A549 (cell line): ENCODE results near the gene OR11H7. TPM values are rescaled to one million over a fixed set of nuclear protein-coding genes. Genes with fewer than 3 reads are reported as not detected.
"Not testable (repeated sequence)": the region's sequence is repeated elsewhere in the genome, so short reads cannot be mapped to it uniquely, and the experiment has no call there.

Experiments
- ATAC-seq, 2 experiments: fragments of 200-7000 bp in 1 of 2; fragments of >200 bp in 1 of 2; cut with Nextera tagmentation in 1 of 2; cut with Tn5 transposase in 1 of 2; 3 replicates each; pipeline versions ENCODE4 v1.8.0 to v1.9.1; 2018 to 2020; ENCODE audit warnings: mild to moderate bottlenecking in 1 of 2, moderate library complexity in 1 of 2
- CTCF ChIA-PET: fragments of 300-600 bp; sonication (Branson Sonifier 250); formaldehyde crosslinking; extraction: SDS; loops from one replicate; lab custom pipeline; 2021; ENCODE audit warnings: antibody characterized with exemption, inconsistent platforms; lab: Yijun Ruan, JAX
- POLR2A ChIA-PET: fragments of 350-600 bp; formaldehyde crosslinking; extraction: SDS; loops from one replicate; lab custom pipeline; 2021; ENCODE audit warnings: antibody characterized with exemption, inconsistent platforms; lab: Yijun Ruan, JAX
- DNase-seq, 2 experiments: peaks; one replicate each; pipeline versions ENCODE4 v3.0.0 to v3.0.0-alpha.2; 2011 to 2016; ENCODE audit warnings: low read depth in 1 of 2, low spot score in 1 of 2
- FAIRE-seq: peaks from 2 replicates; lab custom pipeline; 2011; peaks lifted over from hg19 to GRCh38; lab: Jason Lieb, UNC
- H3K27ac ChIP-seq, 2 experiments: fragments of >200 bp; sonication (Bioruptor Twin); formaldehyde crosslinking; 3 replicates each; pipeline ENCODE4 v1.5.1; 2016 to 2017
- H3K4me1 ChIP-seq: fragments of >200 bp; sonication (Bioruptor Twin); formaldehyde crosslinking; 3 replicates; pipeline ENCODE4 v1.6.1; 2016
- H3K4me2 ChIP-seq: fragments of >200 bp; sonication (Bioruptor Twin); formaldehyde crosslinking; 3 replicates; pipeline ENCODE4 v1.6.1; 2016
- H3K4me3 ChIP-seq: fragments of >200 bp; sonication (Bioruptor Twin); formaldehyde crosslinking; 3 replicates; pipeline ENCODE4 v1.5.1; 2016
- H3K9me3 ChIP-seq: fragments of >200 bp; sonication (Bioruptor Twin); formaldehyde crosslinking; 3 replicates; pipeline ENCODE4 v1.6.1; 2016
- BCL3 ChIP-seq: fragments of >200 bp; sonication (Bioruptor Twin); formaldehyde crosslinking; IDR thresholded peaks from 3 replicates; pipeline ENCODE4 v1.6.1; 2016
- CTCF ChIP-seq: fragments of >200 bp; sonication (Bioruptor Twin); formaldehyde crosslinking; IDR thresholded peaks from 3 replicates; pipeline ENCODE4 v1.5.1; 2016
- EHF ChIP-seq: fragments of 250-450 bp; sonication (Bioruptor Pico); IDR thresholded peaks from 2 replicates; pipeline ENCODE4 v1.5.0; 2020; ENCODE audit warnings: mild to moderate bottlenecking
- EHMT2 ChIP-seq: fragments of 200-600 bp; sonication (generic); IDR thresholded peaks from 2 replicates; pipeline ENCODE4 v1.6.1; 2016; ENCODE audit warnings: antibody characterized with exemption, low read depth, mild to moderate bottlenecking, moderate library complexity
- ELK1 ChIP-seq: fragments of 150-350 bp; IDR thresholded peaks from 2 replicates; pipeline ENCODE4 v1.6.1; 2014; ENCODE audit warnings: low read depth, mild to moderate bottlenecking, low read length
- ESRRA ChIP-seq: fragments of 150-350 bp; IDR thresholded peaks from 2 replicates; pipeline ENCODE4 v1.6.1; 2014; ENCODE audit warnings: mild to moderate bottlenecking, low read length, borderline replicate concordance
- FOSL2 ChIP-seq, 2 experiments: fragments of 450-650 bp in 1 of 2; fragments of >200 bp in 1 of 2; sonication (Bioruptor Twin) in 1 of 2; formaldehyde crosslinking; IDR thresholded peaks; 2 replicates each; pipeline versions ENCODE4 v1.5.0 to v1.6.1; 2016 to 2020; ENCODE audit warnings: mild to moderate bottlenecking in 1 of 2, moderate library complexity in 1 of 2
- HOXB5 ChIP-seq: fragments of 250-450 bp; sonication (Bioruptor Pico); IDR thresholded peaks from 2 replicates; pipeline ENCODE4 v1.5.0; 2020; ENCODE audit warnings: mild to moderate bottlenecking, moderate library complexity
- JUN ChIP-seq, 2 experiments: fragments of >200 bp; sonication (Bioruptor Twin); formaldehyde crosslinking; IDR thresholded peaks; 2 replicates in 1 of 2; 3 replicates in 1 of 2; pipeline ENCODE4 v1.6.1; 2016 to 2017
- MAZ ChIP-seq: fragments of 150-350 bp; IDR thresholded peaks from 2 replicates; pipeline ENCODE4 v1.6.1; 2014; ENCODE audit warnings: antibody characterized with exemption, low read depth, low read length, borderline replicate concordance
- NFE2L2 ChIP-seq: fragments of 150-350 bp; conservative IDR thresholded peaks from 2 replicates; pipeline ENCODE4 v1.6.1; 2014; ENCODE audit warnings: low read length
- RAD21 ChIP-seq, 2 experiments: fragments of >200 bp in 1 of 2; sonication (Bioruptor Twin) in 1 of 2; formaldehyde crosslinking in 1 of 2; IDR thresholded peaks in 1 of 2; conservative IDR thresholded peaks in 1 of 2; 2 replicates in 1 of 2; 3 replicates in 1 of 2; pipeline ENCODE4 v1.6.1; 2012 to 2018; ENCODE audit warnings: inconsistent platforms in 1 of 2
- RCOR1 ChIP-seq: fragments of 150-350 bp; IDR thresholded peaks from 2 replicates; pipeline ENCODE4 v1.6.1; 2014; ENCODE audit warnings: antibody characterized with exemption, low read length, low read depth
- SMC3 ChIP-seq: fragments of >200 bp; sonication (Bioruptor Twin); formaldehyde crosslinking; IDR thresholded peaks from 3 replicates; pipeline ENCODE4 v1.6.1; 2018; ENCODE audit warnings: inconsistent platforms
- SREBF2 ChIP-seq: fragments of 450-650 bp; IDR thresholded peaks from 2 replicates; pipeline ENCODE4 v1.6.1; 2014; ENCODE audit warnings: mild to moderate bottlenecking, moderate library complexity
- TP53 ChIP-seq: fragments of 250-450 bp; sonication (Bioruptor Pico); IDR thresholded peaks from 2 replicates; pipeline ENCODE4 v1.5.0; 2021; ENCODE audit warnings: mild to moderate bottlenecking, moderate library complexity
- ZNF302 ChIP-seq: fragments of 250-450 bp; sonication (Bioruptor Pico); IDR thresholded peaks from 2 replicates; pipeline ENCODE4 v1.9.0; 2021; ENCODE audit warnings: inconsistent platforms, mild to moderate bottlenecking, moderate library complexity
- WGBS: methylation state at CpG from one replicate; pipeline ENCODE4 v1.1.6; 2017; ENCODE audit errors: missing lambda C conversion rate; 5-methylcytosine and 5-hydroxymethylcytosine counted together
- polyA plus RNA-seq, 4 experiments: library from polyadenylated mRNA; depleted of rRNA in 3 of 4; stranded (reverse); fragments of >200 nt; fragmentation: RNase III in 1 of 4; extraction: RNeasy Plus Mini Kit Qiagen cat#74134 plus additional on column Dnase treatment in 1 of 4; gene quantifications; 2 replicates in 3 of 4; 3 replicates in 1 of 4; pipeline ENCODE4 v1.2.3, GENCODE V29; 2011 to 2017

OR11H7 gene
- polyA plus RNA-seq, 2 of the 4 experiments (the other 2 are of a cell fraction) = not detected

GRCh38 chr14:20247646-20248246 lies 19.0 kb downstream of the OR11H7 start:
- Histone ChIP-seq H3K4me2 (no peak overlapping the region), H3K27ac (no peak overlapping the region), H3K4me3 (no peak overlapping the region), H3K9me3 (peaks cover 6% of the 10 kb centered on the region; the same call in 2 of the 3 replicates), H3K4me1 (no peaks in the 10 kb centered on the region)
- WGBS = 40% methylated on average over 3 of the region's 3 CpGs
- ChIA-PET CTCF (interaction anchor here (0.9 to 1.2 kb wide), 2 partner anchors 23 to 47 kb away, joined by 3 read pairs; no protein-coding TSS in a partner anchor), POLR2A (no interaction called here)
- peak; percentile 10 to 57 for DNase-seq
- TF ChIP-seq CTCF = peak; percentile 50
- peak; percentile 46 to 61; a peak in 4 of 5 replicates for TF ChIP-seq RAD21 (conservative IDR thresholded peaks at IDR 0.05 in 1 of 2, IDR thresholded peaks at IDR 0.05 in 1 of 2)
- TF ChIP-seq BCL3 = no peak
- no peak for FAIRE-seq
- peak; percentile 71 to 81; a peak in 4 of 6 replicates for ATAC-seq

GRCh38 chr14:20262642-20263128 lies 33.9 kb downstream of the OR11H7 start:
- TF ChIP-seq EHF (CRISPR knock-in tag) (no peak), TP53 (CRISPR knock-in tag) (no peak), EHMT2 (no peak), ESRRA (no peak), SMC3 (no peak), SREBF2 (no peak), ELK1 (no peak), ZNF302 (CRISPR knock-in tag) (no peak), JUN (IDR thresholded peaks at IDR 0.05) (no peak), RCOR1 (no peak), MAZ (no peak), FOSL2 (IDR thresholded peaks at IDR 0.05) (no peak; the same call in 1 of the 2 replicates), FOSL2 (CRISPR knock-in tag; IDR thresholded peaks at IDR 0.05) (no peak), HOXB5 (no peak), NFE2L2 (no peak)
- FAIRE-seq (no peak), DNase-seq (peak in 1 of 2 experiments; percentile 32), ATAC-seq (peak; percentile 30 to 66; a peak in 3 of 6 replicates)
- peaks cover 10% of the 10 kb centered on the region; the same call in 2 of the 3 replicates for H3K4me1 ChIP-seq
- 18% methylated on average over 3 of the region's 3 CpGs for WGBS
- peak overlapping the region; percentile 25 to 78; a peak in 4 of 6 replicates for H3K27ac ChIP-seq
- ChIA-PET CTCF (interaction anchor here (0.7 to 0.8 kb wide), 2 partner anchors 11 to 25 kb away, joined by 3 to 4 read pairs; no protein-coding TSS in a partner anchor), POLR2A (no interaction called here)
- peak overlapping the region; percentile 45; the same call in 2 of the 3 replicates for H3K4me2 ChIP-seq
- no peak overlapping the region for H3K4me3 ChIP-seq
- H3K9me3 ChIP-seq = no peaks in the 10 kb centered on the region

- H3K4me1 ChIP-seq, H3K4me2 ChIP-seq, ATAC-seq, H3K4me3 ChIP-seq, POLR2A ChIA-PET, FAIRE-seq, H3K9me3 ChIP-seq, DNase-seq, H3K27ac ChIP-seq, CTCF ChIA-PET: not testable (repeated sequence)
- 62% methylated on average over 5 of the region's 5 CpGs for WGBS
Observed at GRCh38 chr14:20264361-20264760, 35.6 kb downstream of the OR11H7 start.
